ENCODE results near the gene VWA2. TPM values are rescaled to one million over a fixed set of nuclear protein-coding genes. Genes with fewer than 3 reads are reported as not detected.

VWA2 gene
- total and polyA plus RNA-seq, 2 donors (not counting 3 experiments of a cell fraction or from before 2014, with no cell fraction given): not detected

GRCh38 chr10:114195079-114195478 is 44.0 kb upstream of the VWA2 start:
- Histone ChIP-seq H3K36me3 (ENCODE audit: control insufficient read depth in 2 of 2, extremely low read depth in 1 of 2, insufficient read depth in 2 of 2, low read length in 2 of 2) (no peaks in the 10 kb centered on the region), H3K4me3 (replicated peaks in 1 of 3; ENCODE audit: insufficient read depth in 1 of 3, low read depth in 1 of 3, low read length in 3 of 3) (no peak overlapping the region), H3K27me3 (ENCODE audit: control insufficient read depth in 2 of 2, insufficient read depth in 2 of 2, low read length in 2 of 2) (no peaks in the 10 kb centered on the region), H3K9ac (replicated peaks; ENCODE audit: extremely low read depth, insufficient read depth, low read length) (no peak overlapping the region), H3K9me1 (replicated peaks; ENCODE audit: control insufficient read depth, extremely low read depth, insufficient read depth, low read length) (no peaks in the 10 kb centered on the region), H3K27ac (ENCODE audit: insufficient read depth, low read depth, low read length) (no peak overlapping the region), H2AFZ (ENCODE audit: low read depth, low read length) (no peak overlapping the region), H3K4me1 (ENCODE audit: control insufficient read depth, extremely low read depth, insufficient read depth, low read length) (no peaks in the 10 kb centered on the region), H3K4me2 (ENCODE audit: insufficient read depth, low read length) (no peak overlapping the region), H3K79me2 (ENCODE audit: control insufficient read depth, insufficient read depth, low read length) (no peaks in the 10 kb centered on the region), H3K9me3 (replicated peaks; ENCODE audit: control insufficient read depth, insufficient read depth, low read length) (no peaks in the 10 kb centered on the region), H4K20me1 (replicated peaks; ENCODE audit: control insufficient read depth, extremely low read depth, insufficient read depth, low read length) (no peaks in the 10 kb centered on the region)
- no peak for DNase-seq (ENCODE audit: low read depth, low spot score)
- intact Hi-C loops (cut with micrococcal nuclease) (no loop called here), dilution Hi-C loops (cut with MboI; ENCODE audit: extremely low pct_ligation_motif_present, low sequenced_read_pairs) (no loop called here)
- no TSS peak for BruUV-seq (replicated peaks)
- CTCF ChIA-PET: no interaction called here
- TF ChIP-seq MYC (IDR thresholded peaks at IDR 0.05; ENCODE audit: low read depth, low read length): no peak
- TF ChIP-seq JUN (IDR thresholded peaks at IDR 0.05; ENCODE audit: borderline replicate concordance, insufficient read depth, insufficient read length, low read depth): no peak
- TF ChIP-seq POLR2AphosphoS5 (IDR thresholded peaks at IDR 0.05; ENCODE audit: insufficient read depth, low read depth, low read length): no peak
- TF ChIP-seq EZH2 (IDR thresholded peaks at IDR 0.05; ENCODE audit: borderline replicate concordance, low read depth, low read length, severe bottlenecking): no peak
- TF ChIP-seq, protein P1, sequence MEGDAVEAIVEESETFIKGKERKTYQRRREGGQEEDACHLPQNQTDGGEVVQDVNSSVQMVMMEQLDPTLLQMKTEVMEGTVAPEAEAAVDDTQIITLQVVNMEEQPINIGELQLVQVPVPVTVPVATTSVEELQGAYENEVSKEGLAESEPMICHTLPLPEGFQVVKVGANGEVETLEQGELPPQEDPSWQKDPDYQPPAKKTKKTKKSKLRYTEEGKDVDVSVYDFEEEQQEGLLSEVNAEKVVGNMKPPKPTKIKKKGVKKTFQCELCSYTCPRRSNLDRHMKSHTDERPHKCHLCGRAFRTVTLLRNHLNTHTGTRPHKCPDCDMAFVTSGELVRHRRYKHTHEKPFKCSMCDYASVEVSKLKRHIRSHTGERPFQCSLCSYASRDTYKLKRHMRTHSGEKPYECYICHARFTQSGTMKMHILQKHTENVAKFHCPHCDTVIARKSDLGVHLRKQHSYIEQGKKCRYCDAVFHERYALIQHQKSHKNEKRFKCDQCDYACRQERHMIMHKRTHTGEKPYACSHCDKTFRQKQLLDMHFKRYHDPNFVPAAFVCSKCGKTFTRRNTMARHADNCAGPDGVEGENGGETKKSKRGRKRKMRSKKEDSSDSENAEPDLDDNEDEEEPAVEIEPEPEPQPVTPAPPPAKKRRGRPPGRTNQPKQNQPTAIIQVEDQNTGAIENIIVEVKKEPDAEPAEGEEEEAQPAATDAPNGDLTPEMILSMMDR (IDR thresholded peaks at IDR 0.05; ENCODE audit: extremely low read depth in 1 of 2, insufficient read depth in 1 of 2, low read depth in 1 of 2, low read length in 2 of 2): no peak
- TF ChIP-seq GATA2 (IDR thresholded peaks at IDR 0.05; ENCODE audit: insufficient read depth, insufficient read length, low read depth, low read length): no peak
- TF ChIP-seq POLR2A (IDR thresholded peaks at IDR 0.05; ENCODE audit: low read depth, low read length): no peak
- TF ChIP-seq FOS (IDR thresholded peaks at IDR 0.05; ENCODE audit: borderline replicate concordance, insufficient read depth, low read length): no peak
- TF ChIP-seq, protein P2, sequence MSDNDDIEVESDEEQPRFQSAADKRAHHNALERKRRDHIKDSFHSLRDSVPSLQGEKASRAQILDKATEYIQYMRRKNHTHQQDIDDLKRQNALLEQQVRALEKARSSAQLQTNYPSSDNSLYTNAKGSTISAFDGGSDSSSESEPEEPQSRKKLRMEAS (IDR thresholded peaks at IDR 0.05; ENCODE audit: insufficient read depth, insufficient read length): no peak
- no peak for FAIRE-seq
- POLR2A ChIA-PET: no interaction called here
